Measurements from ENCODE around the gene PLPP1.

GRCh38 chr5:55517804-55518203, 17.0 kb downstream of the PLPP1 start:
- TF ChIP-seq POLR2AphosphoS5 (IDR thresholded peaks at IDR 0.05; ENCODE audit: low read depth, low read length) (no peak), TAF1 (IDR thresholded peaks at IDR 0.05; ENCODE audit: borderline replicate concordance, insufficient read depth, low read length) (no peak)
- TF ChIP-seq, protein P1, sequence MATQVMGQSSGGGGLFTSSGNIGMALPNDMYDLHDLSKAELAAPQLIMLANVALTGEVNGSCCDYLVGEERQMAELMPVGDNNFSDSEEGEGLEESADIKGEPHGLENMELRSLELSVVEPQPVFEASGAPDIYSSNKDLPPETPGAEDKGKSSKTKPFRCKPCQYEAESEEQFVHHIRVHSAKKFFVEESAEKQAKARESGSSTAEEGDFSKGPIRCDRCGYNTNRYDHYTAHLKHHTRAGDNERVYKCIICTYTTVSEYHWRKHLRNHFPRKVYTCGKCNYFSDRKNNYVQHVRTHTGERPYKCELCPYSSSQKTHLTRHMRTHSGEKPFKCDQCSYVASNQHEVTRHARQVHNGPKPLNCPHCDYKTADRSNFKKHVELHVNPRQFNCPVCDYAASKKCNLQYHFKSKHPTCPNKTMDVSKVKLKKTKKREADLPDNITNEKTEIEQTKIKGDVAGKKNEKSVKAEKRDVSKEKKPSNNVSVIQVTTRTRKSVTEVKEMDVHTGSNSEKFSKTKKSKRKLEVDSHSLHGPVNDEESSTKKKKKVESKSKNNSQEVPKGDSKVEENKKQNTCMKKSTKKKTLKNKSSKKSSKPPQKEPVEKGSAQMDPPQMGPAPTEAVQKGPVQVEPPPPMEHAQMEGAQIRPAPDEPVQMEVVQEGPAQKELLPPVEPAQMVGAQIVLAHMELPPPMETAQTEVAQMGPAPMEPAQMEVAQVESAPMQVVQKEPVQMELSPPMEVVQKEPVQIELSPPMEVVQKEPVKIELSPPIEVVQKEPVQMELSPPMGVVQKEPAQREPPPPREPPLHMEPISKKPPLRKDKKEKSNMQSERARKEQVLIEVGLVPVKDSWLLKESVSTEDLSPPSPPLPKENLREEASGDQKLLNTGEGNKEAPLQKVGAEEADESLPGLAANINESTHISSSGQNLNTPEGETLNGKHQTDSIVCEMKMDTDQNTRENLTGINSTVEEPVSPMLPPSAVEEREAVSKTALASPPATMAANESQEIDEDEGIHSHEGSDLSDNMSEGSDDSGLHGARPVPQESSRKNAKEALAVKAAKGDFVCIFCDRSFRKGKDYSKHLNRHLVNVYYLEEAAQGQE (IDR thresholded peaks at IDR 0.05; ENCODE audit: insufficient read depth in 1 of 2, low read depth in 2 of 2, low read length in 2 of 2) = no peak
